ENCODE data around the gene SPSB4. TPM values are rescaled to one million over a fixed set of nuclear protein-coding genes. Genes with fewer than 3 reads are reported as not detected.

The SPSB4 gene
- total and polyA plus RNA-seq, 2 donors (not counting 1 experiment from before 2014, with no cell fraction given) = not detected

GRCh38 chr3:141193066-141193830 is 142.1 kb downstream of the SPSB4 start:
- Mint-ChIP-seq H3K27ac (no peak overlapping the region), H3K27me3 (peaks cover 36% of the 10 kb centered on the region), H3K9me3 (ENCODE audit: insufficient read depth) (no peaks in the 10 kb centered on the region), H3K4me1 (peaks cover 7% of the 10 kb centered on the region), H3K4me3 (no peak overlapping the region)
- Histone ChIP-seq H2AFZ (ENCODE audit: insufficient read depth, low read depth, low read length, poor library complexity, severe bottlenecking) (no peak overlapping the region), H3K4me1 (ENCODE audit: control insufficient read depth in 2 of 2, insufficient read depth in 2 of 2, low read length in 2 of 2) (peaks cover 0 to 2% of the 10 kb centered on the region in 2 donors), H3K4me3 (ENCODE audit: control extremely low read depth in 1 of 5, extremely low read depth in 1 of 5, insufficient read depth in 1 of 5, low read depth in 2 of 5, low read length in 4 of 5) (no peak overlapping the region), H3K36me3 (replicated peaks in 1 of 2; ENCODE audit: control extremely low read depth in 1 of 2, control insufficient read depth in 1 of 2, extremely low read depth in 1 of 2, insufficient read depth in 2 of 2, low read length in 1 of 2) (no peaks in the 10 kb centered on the region), H3K27ac (ENCODE audit: low read length in 2 of 2) (no peak overlapping the region), H4K20me1 (ENCODE audit: control insufficient read depth, insufficient read depth, low read length, poor library complexity, severe bottlenecking) (no peaks in the 10 kb centered on the region), H3K4me2 (replicated peaks; ENCODE audit: low read depth, low read length, poor library complexity, severe bottlenecking) (no peak overlapping the region), H3K79me2 (ENCODE audit: control insufficient read depth, insufficient read depth, low read length) (no peaks in the 10 kb centered on the region), H3K9ac (ENCODE audit: low read length) (no peak overlapping the region), H3K27me3 (replicated peaks in 1 of 4; ENCODE audit: control extremely low read depth in 1 of 4, control insufficient read depth in 3 of 4, insufficient read depth in 4 of 4, low read length in 3 of 4) (peaks cover 0 to 23% (median 15%) of the 10 kb centered on the region in 4 experiments), H3K9me3 (ENCODE audit: control extremely low read depth in 1 of 3, control insufficient read depth in 2 of 3, insufficient read depth in 1 of 3, low read length in 2 of 3) (peaks cover 0 to 5% (median 0%) of the 10 kb centered on the region in 3 donors)
- no peak for TF ChIP-seq EZH2 (IDR thresholded peaks at IDR 0.05; ENCODE audit: borderline replicate concordance, insufficient read depth, low read depth, low read length, poor library complexity, severe bottlenecking)
- TF ChIP-seq, protein P1, sequence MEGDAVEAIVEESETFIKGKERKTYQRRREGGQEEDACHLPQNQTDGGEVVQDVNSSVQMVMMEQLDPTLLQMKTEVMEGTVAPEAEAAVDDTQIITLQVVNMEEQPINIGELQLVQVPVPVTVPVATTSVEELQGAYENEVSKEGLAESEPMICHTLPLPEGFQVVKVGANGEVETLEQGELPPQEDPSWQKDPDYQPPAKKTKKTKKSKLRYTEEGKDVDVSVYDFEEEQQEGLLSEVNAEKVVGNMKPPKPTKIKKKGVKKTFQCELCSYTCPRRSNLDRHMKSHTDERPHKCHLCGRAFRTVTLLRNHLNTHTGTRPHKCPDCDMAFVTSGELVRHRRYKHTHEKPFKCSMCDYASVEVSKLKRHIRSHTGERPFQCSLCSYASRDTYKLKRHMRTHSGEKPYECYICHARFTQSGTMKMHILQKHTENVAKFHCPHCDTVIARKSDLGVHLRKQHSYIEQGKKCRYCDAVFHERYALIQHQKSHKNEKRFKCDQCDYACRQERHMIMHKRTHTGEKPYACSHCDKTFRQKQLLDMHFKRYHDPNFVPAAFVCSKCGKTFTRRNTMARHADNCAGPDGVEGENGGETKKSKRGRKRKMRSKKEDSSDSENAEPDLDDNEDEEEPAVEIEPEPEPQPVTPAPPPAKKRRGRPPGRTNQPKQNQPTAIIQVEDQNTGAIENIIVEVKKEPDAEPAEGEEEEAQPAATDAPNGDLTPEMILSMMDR (IDR thresholded peaks at IDR 0.05) = no peak
- ChIA-PET POLR2A (no interaction called here), CTCF (interaction anchor here (0.7 to 5.3 kb wide), 4 partner anchors 9 to 295 kb away, joined by 3 to 43 read pairs (median 5); no protein-coding TSS in a partner anchor)
- DNase-seq (no peak), ATAC-seq (ENCODE audit: low read depth) (no peak)
- WGBS (ENCODE audit: insufficient coverage) = 60% methylated on average over 9 of the region's 13 CpGs
- intact Hi-C loops (cut with micrococcal nuclease) = no loop called here

Other genes with a start within 250 kb of the SPSB4 start
- 76.0 and 86.3 TPM in 2 replicates for gene SLC25A36, start 109.5 kb upstream of the SPSB4 start, total RNA-seq
- 29.3 and 57.7 TPM in 2 replicates for gene SLC25A36, start 109.5 kb upstream of the SPSB4 start, polyA plus RNA-seq
- 4.5 and 5.4 TPM in 2 replicates for gene PXYLP1, start 180.5 kb downstream of the SPSB4 start, total RNA-seq
- gene PXYLP1, start 180.5 kb downstream of the SPSB4 start, polyA plus RNA-seq = 1.4 and 2.0 TPM in 2 replicates